Colonic mucosa (tissue), 4 donors: Measurements from ENCODE around the gene NRARP. TPM values are rescaled to one million over a fixed set of nuclear protein-coding genes. Genes with fewer than 3 reads are reported as not detected.
"Not testable (repeated sequence)": the region's sequence is repeated elsewhere in the genome, so short reads cannot be mapped to it uniquely, and the experiment has no call there.

ENCODE experiments used
- DNase-seq: peaks from one replicate; pipeline ENCODE4 v3.0.0-alpha.2; 2020
- H3K27ac ChIP-seq: fragments of 200-600 bp; one replicate; pipeline ENCODE4 v1.8.0; 2021
- H3K27me3 ChIP-seq: fragments of 200-600 bp; one replicate; pipeline ENCODE4 v1.8.0; 2021
- H3K36me3 ChIP-seq: fragments of 200-600 bp; one replicate; pipeline ENCODE4 v1.8.0; 2021
- H3K4me1 ChIP-seq: fragments of 200-600 bp; one replicate; pipeline ENCODE4 v1.8.0; 2021; ENCODE audit warnings: mild to moderate bottlenecking
- H3K4me3 ChIP-seq: fragments of 200-600 bp; one replicate; pipeline ENCODE4 v1.8.0; 2021
- H3K9ac ChIP-seq, 2 donors: one replicate each; pipeline ENCODE4 v1.7.0; 2013; ENCODE audit warnings: control low read depth in 2 of 2, low read depth in 2 of 2, low read length in 2 of 2
- H3K9me3 ChIP-seq: fragments of 200-600 bp; one replicate; pipeline ENCODE4 v1.8.0; 2021
- CTCF ChIP-seq: fragments of 200-600 bp; IDR thresholded peaks from one replicate; pipeline ENCODE4 v1.8.0; 2022; ENCODE audit warnings: antibody characterized with exemption, mild to moderate bottlenecking
- intact Hi-C: fragments of 100-400 bp; cut with DNase I; formaldehyde crosslinking; loops from one replicate; pipeline ENCODE4 v1.14.1; 2022
- total RNA-seq, 2 donors: library from RNA; stranded (reverse); fragmentation: NEBNext Ultra II Directional in 1 of 2; extraction: Animal tissue kit (Norgen Biotek cat#: 25700) in 1 of 2; gene quantifications; one replicate each; pipeline ENCODE4 v1.2.1, GENCODE V29; 2021
- donor health status: healthy.
- donor health status: DM: no; HTN: no; CAD: no.
- donor health status: DM: no; HTN: no; CAD: no.

NRARP gene
- total RNA-seq, 2 donors from 2014 or later, result 120 to 178 TPM

- H3K9ac ChIP-seq, result no peak overlapping the region
- H3K27ac ChIP-seq, result no peak overlapping the region
- intact Hi-C loops, result no loop called here
- H3K4me3 ChIP-seq, result no peak overlapping the region
- TF ChIP-seq CTCF, result no peak
- DNase-seq, result no peak
- H3K27me3 ChIP-seq, result no peaks in the 10 kb centered on the region
- H3K4me1 ChIP-seq, result no peaks in the 10 kb centered on the region
- no peaks in the 10 kb centered on the region for H3K9me3 ChIP-seq
- peaks cover 14% of the 10 kb centered on the region for H3K36me3 ChIP-seq
Observed at GRCh38 chr9:137263506-137263905, 38.6 kb downstream of the NRARP start.

- Histone ChIP-seq H3K4me1 (no peaks in the 10 kb centered on the region), H3K4me3 (no peak overlapping the region), H3K36me3 (peaks cover 14% of the 10 kb centered on the region), H3K27me3 (no peaks in the 10 kb centered on the region), H3K27ac (no peak overlapping the region), H3K9me3 (no peaks in the 10 kb centered on the region), H3K9ac (no peak overlapping the region)
- intact Hi-C loops, result no loop called here
- no peak for DNase-seq
- no peak for TF ChIP-seq CTCF
Observed at GRCh38 chr9:137262909-137263285, 39.2 kb downstream of the NRARP start.

- H3K9ac ChIP-seq, DNase-seq, H3K27me3 ChIP-seq, intact Hi-C loops, H3K4me3 ChIP-seq, H3K9me3 ChIP-seq, H3K4me1 ChIP-seq, H3K27ac ChIP-seq: not testable (repeated sequence)
- TF ChIP-seq CTCF, result peak; percentile 44
- peaks cover 14% of the 10 kb centered on the region for H3K36me3 ChIP-seq
Observed at GRCh38 chr9:137262173-137262908, 39.7 kb downstream of the NRARP start.

GRCh38 chr9:137256856-137257255, 45.2 kb downstream of the NRARP start:
- H3K4me3 ChIP-seq, result no peak overlapping the region
- no peak for TF ChIP-seq CTCF
- no peak overlapping the region for H3K9ac ChIP-seq
- peaks cover 11% of the 10 kb centered on the region for H3K4me1 ChIP-seq
- no peaks in the 10 kb centered on the region for H3K9me3 ChIP-seq
- H3K36me3 ChIP-seq, result no peaks in the 10 kb centered on the region
- no peak overlapping the region for H3K27ac ChIP-seq
- DNase-seq, result no peak
- intact Hi-C loops, result no loop called here
- H3K27me3 ChIP-seq, result no peaks in the 10 kb centered on the region

GRCh38 chr9:137256362-137256761, 45.7 kb downstream of the NRARP start:
- Histone ChIP-seq H3K9me3 (no peaks in the 10 kb centered on the region), H3K27me3 (no peaks in the 10 kb centered on the region), H3K36me3 (no peaks in the 10 kb centered on the region), H3K4me1 (peaks cover 11% of the 10 kb centered on the region), H3K4me3 (peak overlapping the region; percentile 92), H3K9ac (peak overlapping the region; percentile 78 to 89), H3K27ac (no peak overlapping the region)
- TF ChIP-seq CTCF, result no peak
- intact Hi-C loops, result no loop called here
- no peak for DNase-seq
